ENCODE measurements around the gene CATSPER3. TPM values are rescaled to one million over a fixed set of nuclear protein-coding genes. Genes with fewer than 3 reads are reported as not detected.

The CATSPER3 gene
- 0.82 TPM for total RNA-seq

DNA sequence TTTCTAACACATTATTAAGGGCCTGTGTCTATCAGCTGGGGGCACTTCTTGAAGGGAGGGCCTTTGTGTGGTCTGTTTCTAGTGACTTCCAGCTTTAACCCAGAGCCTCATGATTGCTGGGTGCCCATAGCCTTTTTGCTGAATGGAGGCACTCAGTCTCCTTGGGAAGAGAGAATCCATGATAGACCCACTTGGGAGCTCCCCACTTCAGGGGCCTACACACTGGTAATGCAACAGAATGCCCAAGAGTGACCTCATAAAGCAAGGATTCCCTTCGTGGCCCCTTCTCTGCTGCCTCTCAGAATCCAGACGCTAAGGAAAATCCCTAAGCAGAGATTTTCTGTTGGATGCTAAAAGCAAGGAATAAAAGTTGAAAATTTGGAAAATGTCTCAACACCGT is at the start of gene CATSPER3:
Gene CATSPER3, plus strand, starts transcription at position 301 of the 400 bp plus-strand sequence. Its CDS starts 85 bp downstream, at position 386.
- DNase-seq (ENCODE audit: low spot score in 2 of 2) (no peak), FAIRE-seq (no peak)

DNA sequence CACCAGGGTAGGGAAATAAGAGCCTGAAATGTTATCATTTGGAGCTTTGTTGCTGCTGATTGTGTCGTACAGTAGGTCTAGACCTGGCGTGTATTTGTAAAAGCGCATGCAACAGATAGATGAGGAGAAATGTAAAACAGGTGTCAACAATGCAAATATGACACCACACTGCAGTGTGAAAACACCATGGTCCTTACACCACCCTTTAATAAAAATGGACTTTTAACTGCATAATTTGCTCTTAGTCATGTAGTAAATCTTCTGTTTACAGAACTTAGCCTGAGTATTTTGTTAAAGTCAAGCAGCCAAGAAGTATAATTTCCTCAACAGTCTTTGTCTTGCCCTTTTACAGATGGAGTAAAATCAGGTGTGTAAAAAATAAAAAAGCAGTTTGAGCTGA is 48.8 kb upstream of the CATSPER3 start:
- DNase-seq (ENCODE audit: low spot score in 2 of 2): no peak
- no peak for FAIRE-seq

GRCh38 chr5:134920848-134921575 is 46.7 kb upstream of the CATSPER3 start:
- DNase-seq (ENCODE audit: low spot score in 2 of 2): no peak
- FAIRE-seq: no peak

GRCh38 chr5:134932508-134932907 is 35.2 kb upstream of the CATSPER3 start:
- DNase-seq (ENCODE audit: low spot score in 2 of 2) (no peak), FAIRE-seq (no peak)

DNA sequence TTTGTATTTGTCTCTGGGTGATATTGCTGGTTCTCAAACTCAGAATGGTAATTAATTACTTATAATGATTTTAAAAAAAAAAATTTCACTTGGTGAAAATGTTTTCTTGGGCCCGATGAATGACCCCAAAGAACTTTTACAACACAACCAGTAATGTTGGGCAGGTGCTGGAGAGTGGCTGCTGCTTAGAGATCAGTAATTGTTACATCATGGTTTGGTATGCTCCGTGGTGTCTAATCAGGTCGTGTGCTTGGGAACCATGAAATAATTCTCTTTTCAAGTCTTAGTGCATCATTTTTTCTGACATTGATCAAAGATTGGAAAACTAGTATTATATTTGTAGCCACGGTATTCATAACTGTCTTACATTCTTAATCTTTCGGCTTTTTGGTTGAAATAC is 33.5 kb upstream of the CATSPER3 start:
- no peak for FAIRE-seq

GRCh38 chr5:134935711-134936602 is 31.8 kb upstream of the CATSPER3 start:
- FAIRE-seq (no peak), DNase-seq (ENCODE audit: low spot score in 2 of 2) (no peak)

More for the DNA sequence above, 33.5 kb upstream of the CATSPER3 start:
- DNase-seq (ENCODE audit: low spot score in 2 of 2): no peak

- no peak for DNase-seq (ENCODE audit: low spot score in 2 of 2)
- no peak for FAIRE-seq
Observed at GRCh38 chr5:134937526-134937925, 30.2 kb upstream of the CATSPER3 start.

- DNase-seq (ENCODE audit: low spot score in 2 of 2) (no peak), FAIRE-seq (no peak)
Observed at GRCh38 chr5:134938030-134938429, 29.7 kb upstream of the CATSPER3 start.

DNA sequence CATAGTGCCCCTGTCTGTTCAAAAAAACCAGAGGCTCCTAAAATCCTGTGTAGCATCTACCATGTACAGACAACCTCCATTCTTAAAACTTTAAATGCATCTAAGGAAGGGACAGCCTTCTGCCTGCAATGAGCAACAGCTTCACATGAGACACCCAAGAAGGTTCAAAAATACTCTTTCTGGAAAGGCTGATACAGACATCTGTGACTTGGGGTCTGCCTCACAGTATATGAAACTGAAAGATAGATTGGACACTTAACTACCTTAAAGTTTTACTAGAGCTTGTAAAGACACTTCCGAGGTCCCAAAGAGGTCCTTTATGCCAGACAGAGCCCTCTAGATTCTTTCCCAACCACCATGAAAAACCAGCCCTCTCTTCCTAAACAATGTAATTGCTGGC is 28.2 kb upstream of the CATSPER3 start:
- FAIRE-seq: no peak
- no peak for DNase-seq (ENCODE audit: low spot score in 2 of 2)

DNA sequence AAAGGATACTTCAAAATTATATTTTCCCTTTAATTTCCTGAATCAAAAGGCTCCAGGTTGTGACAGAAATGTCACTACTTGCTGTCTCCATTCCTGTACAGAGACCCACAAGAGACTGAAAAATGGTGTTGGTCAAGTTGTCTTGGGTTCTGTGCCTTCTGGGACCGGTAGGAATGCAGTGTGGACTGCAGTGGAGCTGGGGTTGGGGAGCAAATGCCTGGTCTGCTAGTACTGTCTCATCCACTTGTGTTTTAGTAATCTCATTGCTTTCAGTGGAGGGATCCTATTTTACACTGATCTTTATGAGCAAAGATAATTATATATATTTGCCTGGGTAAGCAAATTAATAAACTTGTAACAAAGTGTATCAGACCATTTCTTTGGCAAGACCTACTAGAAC is 24.2 kb upstream of the CATSPER3 start:
- FAIRE-seq: no peak

DNA sequence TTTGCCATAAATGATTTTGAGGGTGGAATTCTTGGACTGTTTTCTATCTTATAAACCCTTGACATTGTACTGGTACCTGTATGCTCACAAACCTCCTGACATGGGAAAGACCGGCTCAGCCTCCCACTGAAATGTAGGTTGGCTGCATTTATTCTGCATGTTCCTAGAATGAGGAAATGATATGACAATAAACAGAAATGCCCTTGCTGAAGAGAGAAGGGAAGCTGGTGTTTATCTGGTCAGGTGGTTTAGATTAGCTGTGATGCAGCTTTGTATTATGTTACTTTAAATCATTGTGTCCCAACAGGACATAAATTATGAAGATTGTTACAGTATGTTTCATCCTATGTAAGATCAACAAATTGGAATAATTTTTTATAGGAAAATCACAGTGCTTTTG is 23.1 kb upstream of the CATSPER3 start:
- no peak for DNase-seq (ENCODE audit: low spot score in 2 of 2)
- no peak for FAIRE-seq

More for the DNA sequence above, 24.2 kb upstream of the CATSPER3 start:
- DNase-seq (ENCODE audit: low spot score in 2 of 2): no peak

DNA sequence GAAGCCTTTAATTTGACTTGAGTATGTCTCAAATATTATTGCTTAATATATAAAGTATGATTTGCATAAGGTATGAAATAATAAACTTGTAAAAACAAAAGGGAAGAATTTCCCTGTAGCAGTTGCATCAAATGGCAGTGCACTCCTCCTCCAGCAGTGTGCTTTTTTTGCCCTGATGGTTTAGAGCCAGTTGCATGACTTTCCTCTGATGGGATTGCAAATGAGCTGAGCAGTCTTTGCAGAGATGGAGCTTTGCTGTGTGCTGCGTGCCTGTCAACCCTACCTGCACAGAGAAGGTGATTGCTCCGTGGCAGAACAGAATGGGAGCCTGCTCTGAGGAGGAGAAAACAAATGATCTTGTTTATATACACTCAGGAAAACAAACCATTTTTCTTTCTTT is 22.7 kb upstream of the CATSPER3 start:
- no peak for DNase-seq (ENCODE audit: low spot score in 2 of 2)
- no peak for FAIRE-seq

GRCh38 chr5:134948911-134949310 is 18.8 kb upstream of the CATSPER3 start:
- FAIRE-seq: no peak
- no peak for DNase-seq (ENCODE audit: low spot score in 2 of 2)

DNA sequence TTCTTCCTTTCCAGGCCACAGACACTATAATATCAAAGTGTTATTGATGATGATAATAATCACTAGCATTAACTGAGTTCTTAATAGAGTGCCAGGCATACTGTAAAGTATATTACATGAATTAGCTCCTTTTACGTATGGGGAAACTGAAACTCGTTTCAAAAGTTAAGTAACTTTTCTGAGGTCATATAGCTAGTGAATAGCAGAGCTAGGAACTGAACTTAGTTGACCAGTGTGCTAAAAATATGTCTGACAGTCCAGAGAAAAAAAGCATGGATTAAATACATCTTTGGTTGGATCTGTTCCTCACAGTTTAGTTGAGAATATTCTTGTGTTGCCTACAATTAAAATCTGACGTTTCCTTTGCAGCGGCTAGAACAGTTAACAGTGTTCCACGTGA is 18.4 kb upstream of the CATSPER3 start:
- FAIRE-seq (no peak), DNase-seq (ENCODE audit: low spot score in 2 of 2) (no peak)

- FAIRE-seq (no peak), DNase-seq (ENCODE audit: low spot score in 2 of 2) (no peak)
Observed at GRCh38 chr5:134957920-134958608, 9.6 kb upstream of the CATSPER3 start.

- FAIRE-seq (no peak), DNase-seq (ENCODE audit: low spot score in 2 of 2) (no peak)
Observed at GRCh38 chr5:134958755-134959154, 9.0 kb upstream of the CATSPER3 start.

DNA sequence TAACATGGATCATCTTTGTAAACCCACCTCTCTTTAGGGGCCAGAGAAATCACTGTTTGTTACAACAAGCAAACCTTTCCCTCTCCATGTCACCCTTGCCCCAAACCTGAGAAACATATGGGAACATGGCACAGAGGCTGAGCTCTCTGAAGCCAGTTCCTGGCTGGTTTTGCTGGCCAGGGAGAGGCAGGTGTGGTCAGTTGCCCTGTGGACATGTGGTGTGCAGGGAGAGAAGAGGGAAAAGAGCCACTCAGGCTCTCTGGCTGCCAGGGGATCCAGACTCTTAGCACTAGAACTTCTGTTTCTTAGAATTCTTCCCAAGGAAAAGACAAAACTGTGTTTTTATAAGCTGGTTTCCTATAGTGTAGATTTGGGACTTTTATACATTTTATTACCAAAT is 4.6 kb upstream of the CATSPER3 start:
- FAIRE-seq: no peak
- no peak for DNase-seq (ENCODE audit: low spot score in 2 of 2)

- no peak for FAIRE-seq
- no peak for DNase-seq (ENCODE audit: low spot score in 2 of 2)
Observed at GRCh38 chr5:134964359-134965270, 3.1 kb upstream of the CATSPER3 start.

DNA sequence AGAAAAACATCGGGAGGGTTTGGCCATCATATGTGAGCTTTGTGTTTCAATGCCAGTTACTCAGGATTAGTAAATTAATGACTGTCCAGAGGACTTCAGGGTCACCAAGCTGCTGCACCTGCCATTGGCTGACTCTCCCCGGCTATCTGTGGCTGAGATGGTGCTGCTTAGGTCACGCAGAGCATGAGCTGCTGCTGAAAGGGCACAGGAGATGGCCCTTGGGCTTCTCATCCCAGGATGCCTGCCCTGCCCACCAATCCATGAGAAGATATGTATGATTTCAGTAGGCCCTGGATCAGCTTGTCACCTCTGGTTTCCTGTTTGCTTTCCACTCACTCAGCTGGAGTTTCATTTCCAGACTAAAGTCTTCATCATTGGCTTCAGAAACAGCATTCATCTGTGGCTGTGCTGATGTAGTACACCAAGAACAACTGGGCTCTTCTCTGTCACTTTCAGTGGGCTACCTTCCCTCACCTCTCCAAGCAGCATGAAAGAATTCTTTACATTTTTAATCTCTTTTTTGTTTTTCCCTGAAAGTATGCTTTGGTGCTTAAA is 2.4 kb upstream of the CATSPER3 start:
- DNase-seq (ENCODE audit: low spot score in 2 of 2): no peak
- FAIRE-seq: no peak

DNA sequence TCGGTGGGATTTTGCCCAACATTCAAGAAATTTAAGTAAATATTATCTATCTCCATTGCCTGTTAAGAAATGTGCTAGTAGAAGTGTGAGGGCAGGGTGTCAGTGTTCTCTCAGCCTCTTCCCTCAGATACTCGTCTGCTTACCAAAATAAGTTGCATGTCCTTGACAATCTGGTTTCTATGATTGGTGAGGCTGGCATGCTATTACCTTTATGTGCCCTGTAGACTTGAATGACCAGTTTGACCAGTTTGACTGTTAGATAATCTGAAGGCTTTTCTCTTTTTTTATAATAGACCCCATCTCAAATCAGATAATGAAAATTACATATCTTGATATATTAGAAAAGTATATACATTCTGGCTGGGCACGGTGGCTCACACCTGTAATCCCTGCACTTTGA is 348 bp downstream of the CATSPER3 start:
- DNase-seq (ENCODE audit: low spot score in 2 of 2) (no peak), FAIRE-seq (no peak)

Data from frontal cortex (tissue), 4 donors.